NCI-H748 (cell line): ENCODE results near the gene PIK3AP1.

Experiments
- DNase-seq: peaks from one replicate; lab custom pipeline; 2025; ENCODE audit not compliant: unreplicated experiment; lab: John Stamatoyannopoulos, UW

Gene PIK3AP1

DNA sequence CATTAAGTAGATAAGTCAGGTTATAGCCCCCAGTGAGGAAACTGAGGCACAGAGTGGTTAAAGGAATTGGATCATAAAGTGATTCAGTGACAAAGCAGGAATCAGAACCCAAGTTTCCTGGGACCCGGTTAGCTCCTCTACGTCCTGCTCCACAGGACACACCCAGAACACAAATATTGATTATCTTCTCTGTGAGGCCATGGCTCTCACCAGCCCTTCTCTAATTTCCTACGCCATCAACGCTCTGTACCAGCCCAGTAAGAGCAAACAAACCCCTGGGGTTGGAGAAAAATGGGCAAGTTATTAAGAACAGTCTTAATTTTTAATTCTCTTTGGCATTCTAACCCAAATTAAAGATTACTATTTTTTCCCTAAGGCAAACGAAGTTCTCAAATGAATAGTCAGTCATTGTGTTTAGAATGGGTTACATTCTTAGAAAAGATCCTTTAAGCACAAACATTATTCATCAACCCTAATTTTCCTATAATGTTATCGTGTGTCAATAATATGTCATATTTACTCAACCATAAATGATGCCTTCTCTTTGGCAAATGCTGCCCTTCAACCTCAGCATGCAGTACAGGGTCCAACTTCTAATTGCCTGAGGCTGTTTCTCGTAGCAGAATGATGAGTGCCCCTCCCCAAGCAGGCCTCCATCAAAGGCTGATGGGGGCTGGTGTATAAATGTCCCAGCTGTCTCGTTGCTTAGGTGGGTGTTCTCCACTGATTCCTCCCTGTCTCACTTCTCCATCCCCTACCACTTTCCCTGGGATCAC, 108.1 kb downstream of the PIK3AP1 start:
- DNase-seq, result peak; percentile 95

DNA sequence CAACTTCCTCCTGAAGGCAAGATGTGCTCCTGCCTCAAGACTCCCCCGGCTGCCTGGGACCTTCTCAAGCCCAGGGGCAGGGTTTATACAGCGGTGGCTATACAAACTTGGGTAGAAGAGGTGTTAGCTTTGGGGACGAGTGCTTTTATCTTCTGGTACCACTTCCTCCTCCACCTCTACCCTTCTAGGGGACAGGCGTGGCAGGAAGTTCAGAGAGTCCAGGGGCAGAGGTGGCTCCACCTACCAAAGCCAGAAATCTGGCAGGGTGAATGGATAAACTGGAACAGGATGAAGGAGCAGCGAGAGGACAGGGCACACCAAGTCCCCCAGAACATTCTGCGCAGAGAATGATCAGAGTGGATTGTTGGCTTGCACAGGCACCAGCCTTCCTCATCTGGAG, 109.5 kb downstream of the PIK3AP1 start:
- DNase-seq, result peak; percentile 8

DNA sequence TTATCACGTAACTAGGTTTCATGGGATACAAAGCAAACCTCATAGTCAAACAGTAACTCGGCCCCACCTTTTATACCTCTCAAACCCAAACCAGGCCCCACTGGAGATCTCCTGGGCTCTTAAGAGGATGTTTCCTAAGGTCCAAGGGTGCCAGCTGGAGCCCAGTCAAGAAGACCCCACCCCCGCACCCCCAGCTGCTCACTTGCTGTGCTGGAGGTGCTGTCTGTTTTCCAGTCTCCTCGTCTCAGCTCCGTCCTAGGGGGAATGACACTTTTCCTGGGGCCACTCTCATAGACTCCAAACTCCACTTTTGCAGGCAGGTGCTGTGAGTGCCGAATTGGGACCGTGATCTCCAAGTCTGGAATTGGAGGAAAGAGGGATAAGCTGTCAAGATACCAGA, 110.8 kb downstream of the PIK3AP1 start:
- DNase-seq, result no peak

DNA sequence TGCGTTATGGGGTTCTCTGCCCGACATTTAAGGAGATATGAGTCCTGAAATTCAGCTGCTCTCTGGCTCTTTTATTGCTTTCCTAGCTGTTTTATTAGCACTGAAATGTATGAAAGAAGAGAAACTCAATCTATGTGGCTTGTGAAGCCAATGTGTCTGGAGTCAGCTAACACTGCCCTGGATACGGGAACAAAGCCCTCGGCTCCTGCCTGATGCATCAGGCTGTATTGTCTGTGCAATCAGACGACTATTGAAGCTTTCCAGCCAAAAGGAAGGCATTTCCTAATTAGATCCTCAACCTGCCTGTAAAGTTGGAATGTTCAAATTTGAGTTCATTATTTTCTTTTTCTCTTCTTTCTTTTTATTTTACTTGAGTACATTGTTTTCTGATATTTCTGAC, 111.5 kb downstream of the PIK3AP1 start:
- no peak for DNase-seq

DNA sequence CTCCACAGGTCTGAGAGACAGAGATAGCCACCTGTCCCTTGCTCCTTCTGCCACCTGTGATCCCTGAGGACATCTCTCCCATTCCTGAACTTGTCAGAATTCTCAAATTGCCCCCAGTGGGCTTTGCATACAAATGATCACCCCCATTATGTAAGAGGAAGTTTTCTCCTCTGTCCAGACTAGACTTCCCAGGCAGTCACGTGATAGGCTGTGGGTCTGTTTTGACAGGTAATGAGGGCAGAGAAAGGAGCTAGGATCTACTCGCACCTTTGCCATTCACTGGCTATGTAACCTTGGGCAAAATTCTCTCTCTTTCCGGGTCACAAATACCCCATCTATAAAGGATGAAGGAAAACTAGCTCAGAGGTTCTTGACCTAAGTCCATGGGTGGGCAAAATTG, 112.1 kb downstream of the PIK3AP1 start:
- DNase-seq, result no peak

DNA sequence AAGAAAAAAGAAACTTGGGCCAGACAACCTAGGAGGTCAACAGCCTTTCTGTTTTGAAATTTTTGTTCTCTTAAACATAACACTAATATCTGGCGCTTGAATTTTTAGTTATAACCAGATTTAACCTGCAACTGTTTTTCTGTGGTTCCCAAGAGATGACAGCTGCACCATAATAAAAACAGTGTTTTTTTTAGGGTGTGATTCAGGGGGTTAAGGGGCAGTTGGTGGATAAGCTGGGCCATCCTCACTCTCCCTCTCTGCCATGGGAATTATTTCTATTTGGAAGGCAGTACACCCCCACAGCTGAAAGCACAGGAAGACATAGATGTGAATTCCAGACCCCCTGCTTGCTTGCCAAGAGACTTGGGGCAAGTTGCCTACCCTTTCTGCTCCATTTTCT, 113.4 kb downstream of the PIK3AP1 start:
- no peak for DNase-seq

DNA sequence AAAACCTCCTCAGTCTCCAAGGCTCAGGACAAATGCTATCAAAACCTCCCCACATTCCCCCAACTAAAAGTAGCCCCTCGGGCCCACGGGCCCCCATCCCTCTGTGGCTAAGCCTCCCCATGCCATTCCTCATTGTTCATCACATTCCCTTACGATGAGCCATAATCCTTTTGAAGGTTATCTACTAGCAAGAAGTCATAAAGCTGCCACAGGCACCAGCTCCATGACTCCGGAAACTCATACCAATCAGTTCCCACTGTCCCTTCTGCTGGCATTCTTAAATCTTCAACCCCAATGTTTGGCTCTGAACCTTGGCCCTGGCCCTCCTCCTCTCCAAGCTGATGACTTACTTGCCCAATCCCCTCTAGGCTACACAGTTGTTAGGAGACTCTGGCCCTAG, 114.1 kb downstream of the PIK3AP1 start:
- no peak for DNase-seq

DNA sequence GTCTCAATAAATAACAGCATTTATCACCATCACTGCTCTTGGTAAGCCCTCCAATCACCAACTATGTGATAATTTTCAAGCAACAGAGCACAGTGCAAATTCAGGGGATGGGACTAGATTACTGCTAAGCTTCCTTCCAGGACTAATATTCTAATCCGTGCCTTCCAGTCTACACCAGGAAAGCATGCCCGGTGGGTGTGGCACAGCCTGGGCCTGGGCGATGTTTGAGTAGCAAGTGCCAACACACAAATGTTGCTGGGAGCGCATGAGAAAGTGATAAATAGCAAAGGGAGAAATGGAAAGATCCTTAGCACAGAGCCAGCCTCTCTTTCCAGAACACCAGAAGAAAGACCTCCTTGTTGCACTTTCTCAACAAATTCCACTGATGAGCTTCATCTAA, 120.0 kb downstream of the PIK3AP1 start:
- DNase-seq, result no peak

DNA sequence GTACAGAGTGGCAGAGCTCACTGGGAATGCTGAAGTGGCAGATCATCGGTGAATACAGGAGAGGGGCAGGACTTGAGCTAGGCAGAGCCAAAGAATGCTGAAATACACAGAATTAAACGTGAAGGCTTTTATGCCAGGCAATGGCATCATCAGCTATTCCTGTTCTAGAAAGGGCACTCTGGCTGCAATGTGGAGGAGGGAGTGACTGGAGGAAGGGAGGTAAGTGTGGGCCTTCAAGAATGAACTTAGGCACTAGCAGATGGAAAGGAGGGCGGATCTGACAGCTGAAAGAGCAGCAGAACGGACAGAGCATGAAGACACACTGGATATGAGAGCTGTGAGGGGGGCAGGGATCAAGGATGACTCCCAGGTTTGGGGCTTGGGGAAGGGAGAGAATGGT, 121.5 kb downstream of the PIK3AP1 start:
- no peak for DNase-seq

DNA sequence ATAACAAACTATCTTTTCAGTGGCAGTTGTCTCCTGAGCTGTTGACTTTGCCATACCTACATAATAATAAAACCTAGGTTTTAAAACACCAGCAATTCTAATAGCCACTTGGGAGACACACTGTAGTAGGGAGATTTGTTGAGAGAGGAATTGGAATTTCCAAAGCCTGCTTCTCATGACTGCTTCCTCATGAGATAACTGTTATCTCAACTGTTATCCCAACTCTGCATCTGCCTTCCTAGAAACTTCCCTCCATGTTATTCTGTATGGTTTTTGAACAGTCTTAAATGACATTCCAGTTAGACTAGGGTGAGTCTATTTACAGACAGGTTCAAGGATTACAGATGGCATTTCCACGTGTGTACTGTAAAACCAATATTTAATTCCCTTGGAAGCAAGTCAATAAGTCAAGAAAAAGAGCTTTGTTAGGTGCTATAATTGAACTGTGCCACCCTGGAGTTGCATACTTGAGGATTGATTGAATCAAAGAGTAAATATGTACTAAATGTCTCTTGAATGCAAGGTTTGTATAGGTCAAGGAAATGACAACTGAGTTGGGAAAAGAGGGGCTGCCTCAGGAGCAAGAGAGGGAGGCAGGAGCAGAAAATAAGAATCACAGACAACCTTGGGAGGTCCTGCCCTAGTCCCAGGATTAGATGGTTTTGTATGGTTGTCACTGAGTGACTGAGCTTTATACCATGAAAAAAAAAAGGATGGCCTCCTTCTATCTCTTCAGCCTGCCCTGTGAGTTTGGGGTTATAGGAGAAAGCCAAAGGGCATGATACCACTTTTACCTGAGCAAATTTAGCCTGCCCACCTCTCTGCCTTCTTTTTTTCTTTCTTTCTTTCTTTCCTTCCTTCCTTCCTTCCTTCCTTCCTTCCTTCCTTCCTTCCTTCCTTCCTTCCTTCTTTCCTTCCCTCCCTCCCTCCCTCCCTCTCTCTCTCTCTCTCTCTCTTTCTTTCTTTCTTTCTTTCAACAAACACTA, 123.6 kb downstream of the PIK3AP1 start:
- no peak for DNase-seq

DNA sequence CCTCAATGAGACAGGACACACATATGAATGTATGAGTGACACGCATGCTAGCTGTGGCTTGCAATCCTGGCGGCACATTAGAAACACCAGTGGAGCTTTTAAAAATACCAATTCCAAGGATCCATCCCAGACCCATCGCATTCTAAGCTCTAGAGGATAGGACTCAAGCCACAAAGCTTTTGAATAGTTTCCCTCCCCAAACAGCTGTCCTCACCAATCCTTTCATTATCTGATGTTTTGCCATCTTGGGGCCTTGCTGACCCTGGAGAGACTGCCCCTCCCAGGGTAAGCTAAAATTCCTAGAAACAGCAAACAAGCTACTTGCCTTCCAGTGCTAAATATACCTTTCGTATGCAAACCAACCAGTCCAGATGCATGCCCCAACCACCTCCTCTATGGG, 124.6 kb downstream of the PIK3AP1 start:
- no peak for DNase-seq

DNA sequence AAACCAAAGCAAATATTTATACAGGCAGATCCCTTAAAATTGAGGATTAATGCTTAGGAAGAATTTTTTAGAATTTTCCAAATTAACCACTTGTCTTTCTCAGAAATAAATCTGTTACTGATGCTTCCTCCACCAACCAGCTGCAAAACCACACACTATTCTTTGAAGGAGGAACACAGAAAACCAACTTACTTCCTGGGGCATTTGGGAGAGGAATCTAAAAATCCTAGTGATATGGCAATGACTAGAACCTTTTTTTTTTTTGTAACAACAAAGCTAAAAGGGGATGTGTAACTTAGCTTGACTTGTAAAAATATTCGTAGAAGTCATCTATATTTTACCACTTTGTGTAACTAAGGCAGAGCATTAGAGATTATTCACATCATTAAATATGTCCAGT, 128.4 kb downstream of the PIK3AP1 start:
- no peak for DNase-seq

DNA sequence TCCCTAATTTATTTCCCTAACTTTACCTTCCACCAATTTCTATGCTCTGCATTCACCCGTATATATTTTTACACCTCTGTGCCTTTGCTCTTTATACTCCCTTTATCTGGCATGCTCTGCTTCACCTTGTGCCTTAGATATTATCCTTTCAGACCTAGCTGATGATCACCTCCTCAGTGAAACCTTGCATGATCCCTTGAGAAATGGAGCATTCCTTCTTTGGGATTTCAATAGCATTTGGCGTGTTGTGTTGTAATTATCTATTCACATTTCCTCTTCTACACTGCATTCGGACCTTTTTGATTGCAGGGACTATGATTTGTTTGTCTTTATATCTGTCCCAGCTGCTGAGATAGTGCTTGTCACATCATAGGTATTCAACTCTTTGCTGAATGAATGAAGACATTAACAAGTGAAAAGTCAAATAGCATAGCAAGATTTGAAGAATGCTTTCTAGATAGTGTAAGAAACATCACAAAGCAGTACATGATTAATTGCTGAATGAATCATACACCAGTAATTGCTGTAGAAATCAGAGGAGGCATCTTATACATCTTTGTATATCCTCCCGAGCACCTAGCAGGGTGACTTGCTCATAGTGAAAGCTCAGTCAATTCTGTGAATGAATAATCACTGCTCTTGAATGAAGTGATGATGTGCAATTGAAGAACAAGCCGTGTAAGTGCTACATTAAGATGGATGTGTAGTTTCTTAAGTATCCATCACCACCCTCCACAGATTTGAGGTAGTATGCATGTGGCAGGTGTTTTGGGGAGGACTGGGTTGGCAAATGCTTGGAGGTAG, 131.5 kb downstream of the PIK3AP1 start:
- DNase-seq, result no peak

DNA sequence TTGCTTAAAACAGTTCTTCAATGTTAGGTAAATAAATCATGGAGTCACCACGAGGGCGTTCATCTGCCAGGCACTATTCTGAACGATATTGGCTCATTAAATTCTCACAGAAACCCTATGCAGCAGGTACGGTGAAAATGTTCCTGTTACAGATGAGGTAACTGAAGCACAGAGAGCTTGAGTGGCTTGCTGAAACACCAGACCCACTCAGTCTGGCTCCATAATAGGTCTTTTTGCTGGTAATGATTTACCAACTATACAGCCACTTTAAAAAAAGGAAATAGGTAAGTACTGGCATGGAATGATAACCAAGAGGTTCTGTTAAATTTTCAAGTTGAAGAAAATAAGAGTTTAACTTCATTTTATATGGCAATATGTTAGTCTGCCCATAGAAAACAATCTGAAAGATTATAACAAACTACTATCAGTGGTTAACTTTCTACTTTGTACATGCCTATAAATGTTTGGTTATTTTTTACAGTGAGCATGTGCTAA, 132.2 kb downstream of the PIK3AP1 start:
- DNase-seq, result peak; percentile 34

DNA sequence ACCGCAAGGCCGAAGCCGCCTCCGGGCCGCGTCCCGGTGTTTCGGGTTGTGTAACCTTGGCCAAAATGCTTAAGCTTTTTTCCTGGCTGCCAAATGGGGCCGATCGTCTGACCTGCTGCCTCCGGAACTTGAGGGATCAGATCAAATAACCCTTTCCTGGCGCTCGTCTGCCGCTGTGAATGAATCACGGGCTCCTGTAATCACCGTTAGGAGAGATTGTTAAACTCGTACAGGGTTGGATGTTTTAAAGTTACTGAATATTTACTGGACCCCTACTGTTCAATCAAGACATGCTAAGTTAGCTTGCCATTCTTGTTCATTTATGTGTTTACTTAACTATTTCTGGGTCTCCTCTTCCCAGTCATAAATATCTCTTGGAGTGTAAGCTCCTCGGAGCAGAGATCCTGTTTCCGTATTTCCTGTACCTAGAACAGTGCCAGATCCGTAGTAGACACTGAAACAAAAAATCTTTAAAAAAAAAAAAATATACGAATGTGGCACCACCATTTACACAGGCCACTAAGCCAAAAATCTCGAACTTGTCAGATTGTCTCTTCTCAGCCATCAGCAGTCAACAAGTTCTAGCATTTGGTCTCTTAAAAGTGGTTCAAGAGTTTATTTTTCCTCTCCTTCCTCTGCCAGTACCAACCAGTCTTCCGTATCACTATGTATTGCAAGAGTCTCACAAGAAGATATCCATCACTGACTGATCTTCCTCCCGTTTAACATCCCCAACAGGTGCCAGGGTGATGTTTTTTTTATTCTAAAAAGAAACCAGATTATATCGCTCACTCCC, 132.9 kb downstream of the PIK3AP1 start:
- DNase-seq, result peak; percentile 81

DNA sequence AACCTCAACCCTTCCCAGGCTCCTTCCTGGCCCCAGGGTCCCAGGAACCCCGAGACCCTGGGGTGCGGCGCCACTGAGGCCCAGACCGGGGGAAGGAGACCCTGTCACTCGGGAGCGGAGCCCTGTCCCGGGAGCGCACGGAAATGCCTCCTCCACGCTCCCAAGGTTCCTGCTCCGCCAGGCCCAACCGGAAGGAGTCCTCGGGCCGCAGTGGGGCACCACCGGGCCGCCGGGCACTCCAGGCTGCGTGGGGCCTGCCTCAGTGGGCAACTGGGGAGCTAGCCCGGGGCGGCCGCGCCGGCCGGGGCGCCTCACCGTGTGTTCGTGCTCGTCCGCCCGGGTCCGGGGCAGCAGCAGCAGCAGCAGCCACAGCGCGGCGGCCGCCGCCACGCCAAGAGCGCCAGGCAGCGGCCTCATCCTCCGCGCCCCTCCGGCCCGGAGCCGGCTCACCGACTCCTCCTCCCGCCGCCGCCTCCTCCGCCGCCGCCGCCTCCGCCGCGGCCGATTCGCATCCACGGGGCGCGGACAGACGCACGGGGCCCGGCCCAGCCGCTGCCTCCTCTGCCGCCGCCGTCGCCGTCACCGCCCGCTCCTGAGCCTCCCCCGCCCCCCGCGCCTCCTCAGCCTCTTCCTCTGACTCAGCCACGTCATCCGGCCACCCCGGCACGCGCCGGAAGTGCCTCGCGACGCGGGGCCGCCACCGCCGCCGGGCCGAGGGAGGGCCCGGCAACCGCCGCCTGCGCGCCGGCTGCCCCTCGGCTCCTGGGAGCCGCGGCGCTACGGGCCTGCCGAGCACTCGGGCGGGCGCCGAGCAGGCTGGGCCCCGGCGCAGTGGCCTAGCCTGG, 133.7 kb downstream of the PIK3AP1 start, which contains the start of gene TM9SF3:
TSS of gene TM9SF3 (minus strand) at position 594 of the 845 bp plus-strand sequence. CDS start at position 417, 177 bp downstream.
- DNase-seq, result peak; percentile 85

DNA sequence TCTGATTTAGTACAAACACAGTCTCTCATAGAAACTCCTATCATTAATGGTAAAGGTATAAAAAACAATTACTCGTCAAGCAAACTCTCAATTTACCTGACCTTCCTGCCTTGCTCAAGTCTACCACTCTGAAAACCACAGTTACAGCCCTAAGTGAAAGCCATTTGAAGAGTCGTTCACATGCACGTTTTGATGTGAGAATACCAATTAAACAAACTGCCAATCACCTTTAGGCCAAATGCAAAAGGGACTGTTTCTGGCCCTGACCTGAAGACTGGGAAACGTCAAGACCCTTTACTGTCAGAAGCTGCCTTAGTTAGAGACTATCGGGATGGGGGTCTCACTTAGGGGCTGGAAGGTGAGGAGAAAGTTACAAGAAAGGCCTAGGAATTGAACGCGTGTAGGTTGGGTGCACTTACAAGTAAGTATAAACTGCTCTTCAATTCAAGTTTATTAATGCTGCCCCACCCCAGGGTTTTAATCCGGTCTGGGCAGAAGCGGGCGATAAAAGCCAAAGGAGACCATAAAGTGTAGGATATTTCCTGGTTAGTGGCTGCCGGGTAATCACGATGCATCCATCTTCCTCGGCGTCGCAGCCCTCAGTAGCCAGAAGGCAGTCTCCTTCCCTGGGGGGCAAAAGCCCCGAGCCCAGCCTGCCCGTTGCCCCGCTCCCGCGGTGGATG, 134.4 kb downstream of the PIK3AP1 start:
- DNase-seq, result peak; percentile 30

DNA sequence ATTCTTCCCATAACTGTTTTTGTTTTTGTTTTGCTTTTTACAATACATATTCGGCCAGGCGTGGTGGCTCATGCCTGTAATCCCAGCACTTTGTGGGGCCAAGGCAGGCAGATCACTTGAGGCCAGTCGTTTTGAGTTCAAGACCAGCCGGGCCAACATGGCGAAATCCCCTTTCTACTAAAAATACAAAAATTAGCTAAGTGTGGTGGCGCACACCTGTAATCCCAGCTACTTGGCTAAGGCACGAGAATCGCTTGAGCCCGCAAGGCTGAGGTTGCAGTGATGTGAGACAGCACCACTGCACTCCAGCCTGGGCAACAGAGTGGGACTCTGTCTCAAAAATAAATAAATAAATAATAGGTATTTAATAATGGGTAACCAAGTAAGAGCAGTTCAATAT, 135.8 kb downstream of the PIK3AP1 start:
- DNase-seq, result no peak

DNA sequence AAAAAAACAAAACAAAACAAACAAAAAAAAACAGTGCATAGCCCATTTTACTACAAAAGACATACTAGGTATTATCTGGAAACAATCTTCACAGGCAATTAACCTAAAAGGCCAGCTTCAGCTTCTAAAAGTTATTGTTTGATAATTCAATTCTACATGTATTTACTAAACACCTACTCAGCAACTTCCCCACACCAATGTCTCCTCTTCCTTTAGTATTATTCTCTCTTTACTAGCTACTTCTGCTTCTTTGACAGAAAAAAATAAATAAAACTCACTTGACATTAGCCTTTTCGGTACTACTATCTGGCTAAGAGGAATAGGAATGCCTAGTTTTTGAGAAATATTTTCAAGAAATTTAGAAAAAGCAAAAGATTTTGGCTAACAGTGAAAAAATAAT, 136.3 kb downstream of the PIK3AP1 start:
- DNase-seq, result no peak
